ENCODE results near the gene ABCG1. TPM values are rescaled to one million over a fixed set of nuclear protein-coding genes. Genes with fewer than 3 reads are reported as not detected.

ABCG1 gene
- polyA plus RNA-seq, 2 of the 4 experiments (the other 2 are of a cell fraction): 2.3 to 5.1 TPM

DNA sequence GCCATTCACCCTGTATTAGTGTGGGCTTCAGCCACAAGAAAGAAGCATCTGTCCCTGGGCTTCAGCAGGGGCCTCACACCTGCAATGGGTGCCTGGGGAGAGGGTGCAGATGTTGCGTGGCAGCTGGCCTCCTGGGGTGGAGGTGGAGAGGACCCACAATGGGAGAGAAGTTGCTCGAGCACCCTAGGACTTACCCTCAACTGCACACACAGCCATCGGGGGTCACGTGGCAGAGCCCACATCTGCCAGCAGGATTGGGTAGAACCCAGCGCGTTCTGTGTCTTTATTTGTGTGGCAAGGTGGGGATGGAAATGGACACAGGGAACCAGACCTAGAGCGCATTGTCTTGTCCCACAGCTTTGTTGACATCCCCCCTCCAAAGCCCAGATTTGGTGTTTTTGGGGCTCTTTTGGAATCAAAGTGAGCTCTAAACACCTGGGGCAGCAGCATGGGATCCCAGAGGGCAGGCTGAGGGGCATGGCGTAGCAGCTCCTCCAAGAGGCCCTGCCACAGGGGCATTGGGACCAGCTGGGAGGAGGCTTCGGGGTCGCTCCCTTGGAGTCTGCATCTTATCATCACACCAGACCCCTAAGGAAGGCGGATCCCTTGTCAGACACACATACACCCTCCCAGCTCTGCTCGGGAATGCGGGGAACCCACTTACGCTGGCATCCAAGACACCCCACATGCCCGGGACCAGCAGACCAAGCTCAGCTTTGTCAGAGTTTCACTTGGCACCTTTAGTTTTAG, 5.1 kb downstream of the ABCG1 start:
- ChIA-PET CTCF (interaction anchor here (1.1 kb wide), 1 partner anchor 10 kb away, joined by 3 read pairs; no protein-coding TSS in a partner anchor), POLR2A (interaction anchor here (0.7 kb wide), 1 partner anchor 9 kb away, joined by 3 read pairs; no protein-coding TSS in a partner anchor)
- H3K9me3 ChIP-seq: no peaks in the 10 kb centered on the region
- H3K4me3 ChIP-seq: no peak overlapping the region
- H3K27ac ChIP-seq: no peak overlapping the region
- TF ChIP-seq, protein P1, sequence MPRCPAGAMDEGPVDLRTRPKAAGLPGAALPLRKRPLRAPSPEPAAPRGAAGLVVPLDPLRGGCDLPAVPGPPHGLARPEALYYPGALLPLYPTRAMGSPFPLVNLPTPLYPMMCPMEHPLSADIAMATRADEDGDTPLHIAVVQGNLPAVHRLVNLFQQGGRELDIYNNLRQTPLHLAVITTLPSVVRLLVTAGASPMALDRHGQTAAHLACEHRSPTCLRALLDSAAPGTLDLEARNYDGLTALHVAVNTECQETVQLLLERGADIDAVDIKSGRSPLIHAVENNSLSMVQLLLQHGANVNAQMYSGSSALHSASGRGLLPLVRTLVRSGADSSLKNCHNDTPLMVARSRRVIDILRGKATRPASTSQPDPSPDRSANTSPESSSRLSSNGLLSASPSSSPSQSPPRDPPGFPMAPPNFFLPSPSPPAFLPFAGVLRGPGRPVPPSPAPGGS (IDR thresholded peaks at IDR 0.05): no peak
- TF ChIP-seq KDM5A (IDR thresholded peaks at IDR 0.05) (no peak), NFE2L2 (conservative IDR thresholded peaks at IDR 0.05; ENCODE audit: low read length) (no peak), RFX5 (IDR thresholded peaks at IDR 0.05) (no peak), RARB (CRISPR knock-in tag; IDR thresholded peaks at IDR 0.05) (no peak), SREBF2 (IDR thresholded peaks at IDR 0.05) (no peak), TFCP2L1 (CRISPR knock-in tag; IDR thresholded peaks at IDR 0.05) (no peak), HDAC2 (IDR thresholded peaks at IDR 0.05) (no peak), EP300 (IDR thresholded peaks at IDR 0.05) (no peak), HOXA7 (CRISPR knock-in tag; IDR thresholded peaks at IDR 0.05) (no peak), PHF8 (IDR thresholded peaks at IDR 0.05; ENCODE audit: borderline replicate concordance, low read depth) (no peak), MYC (IDR thresholded peaks at IDR 0.05; ENCODE audit: borderline replicate concordance, low read length) (no peak), RCOR1 (IDR thresholded peaks at IDR 0.05; ENCODE audit: low read depth, low read length) (no peak)
- TF ChIP-seq, protein P2, sequence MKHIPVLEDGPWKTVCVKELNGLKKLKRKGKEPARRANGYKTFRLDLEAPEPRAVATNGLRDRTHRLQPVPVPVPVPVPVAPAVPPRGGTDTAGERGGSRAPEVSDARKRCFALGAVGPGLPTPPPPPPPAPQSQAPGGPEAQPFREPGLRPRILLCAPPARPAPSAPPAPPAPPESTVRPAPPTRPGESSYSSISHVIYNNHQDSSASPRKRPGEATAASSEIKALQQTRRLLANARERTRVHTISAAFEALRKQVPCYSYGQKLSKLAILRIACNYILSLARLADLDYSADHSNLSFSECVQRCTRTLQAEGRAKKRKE (CRISPR knock-in tag; IDR thresholded peaks at IDR 0.05; ENCODE audit: low read depth): no peak
- TF ChIP-seq, protein P3, sequence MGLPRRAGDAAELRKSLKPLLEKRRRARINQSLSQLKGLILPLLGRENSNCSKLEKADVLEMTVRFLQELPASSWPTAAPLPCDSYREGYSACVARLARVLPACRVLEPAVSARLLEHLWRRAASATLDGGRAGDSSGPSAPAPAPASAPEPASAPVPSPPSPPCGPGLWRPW (IDR thresholded peaks at IDR 0.05): no peak
- TF ChIP-seq, protein P4, sequence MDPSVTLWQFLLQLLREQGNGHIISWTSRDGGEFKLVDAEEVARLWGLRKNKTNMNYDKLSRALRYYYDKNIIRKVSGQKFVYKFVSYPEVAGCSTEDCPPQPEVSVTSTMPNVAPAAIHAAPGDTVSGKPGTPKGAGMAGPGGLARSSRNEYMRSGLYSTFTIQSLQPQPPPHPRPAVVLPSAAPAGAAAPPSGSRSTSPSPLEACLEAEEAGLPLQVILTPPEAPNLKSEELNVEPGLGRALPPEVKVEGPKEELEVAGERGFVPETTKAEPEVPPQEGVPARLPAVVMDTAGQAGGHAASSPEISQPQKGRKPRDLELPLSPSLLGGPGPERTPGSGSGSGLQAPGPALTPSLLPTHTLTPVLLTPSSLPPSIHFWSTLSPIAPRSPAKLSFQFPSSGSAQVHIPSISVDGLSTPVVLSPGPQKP (IDR thresholded peaks at IDR 0.05; ENCODE audit: low read depth, low read length): no peak
- H3K4me1 ChIP-seq: peaks cover 27% of the 10 kb centered on the region
- DNase-seq (ENCODE audit: low read depth in 1 of 2, low spot score in 1 of 2) (no peak), ATAC-seq (no peak), FAIRE-seq (no peak)
- no peak overlapping the region for H3K4me2 ChIP-seq
- 78% methylated on average over 14 of the region's 15 CpGs for WGBS (ENCODE audit: missing lambda C conversion rate)

DNA sequence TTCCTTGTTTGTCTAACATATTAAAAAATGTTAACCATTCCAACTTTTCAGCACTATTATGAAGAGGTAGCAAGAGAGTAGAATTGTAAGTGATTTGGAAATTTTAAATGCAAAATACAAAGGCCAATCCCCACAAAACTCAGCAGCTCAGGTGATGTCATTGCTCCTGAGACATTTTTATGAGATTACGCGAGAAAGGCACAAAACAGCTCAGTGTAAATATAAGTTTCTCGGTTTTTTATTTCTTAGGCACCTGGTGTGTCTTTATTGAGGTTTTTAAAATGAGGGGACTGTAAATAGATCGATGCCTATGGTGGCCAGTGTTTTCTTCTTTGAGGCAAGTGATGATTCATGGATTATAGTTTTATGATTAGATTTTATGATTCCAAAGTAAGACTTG, 6.1 kb downstream of the ABCG1 start:
- Histone ChIP-seq H3K4me2 (no peak overlapping the region), H3K27ac (no peak overlapping the region), H3K9me3 (no peaks in the 10 kb centered on the region), H3K4me3 (no peak overlapping the region), H3K4me1 (peaks cover 27% of the 10 kb centered on the region)
- CTCF ChIA-PET: interaction anchor here (1.0 kb wide), 1 partner anchor 25 kb away, joined by 3 read pairs; no protein-coding TSS in a partner anchor
- no peak for FAIRE-seq
- no peak for ATAC-seq
- no peak for TF ChIP-seq ZC3H11A (IDR thresholded peaks at IDR 0.05)
- WGBS (ENCODE audit: missing lambda C conversion rate): 53% methylated on average over 4 of the region's 4 CpGs
- DNase-seq (ENCODE audit: low read depth in 1 of 2, low spot score in 1 of 2): no peak
- POLR2A ChIA-PET: interaction anchor here (0.6 kb wide), 1 partner anchor 10 kb away, joined by 3 read pairs; no protein-coding TSS in a partner anchor

DNA sequence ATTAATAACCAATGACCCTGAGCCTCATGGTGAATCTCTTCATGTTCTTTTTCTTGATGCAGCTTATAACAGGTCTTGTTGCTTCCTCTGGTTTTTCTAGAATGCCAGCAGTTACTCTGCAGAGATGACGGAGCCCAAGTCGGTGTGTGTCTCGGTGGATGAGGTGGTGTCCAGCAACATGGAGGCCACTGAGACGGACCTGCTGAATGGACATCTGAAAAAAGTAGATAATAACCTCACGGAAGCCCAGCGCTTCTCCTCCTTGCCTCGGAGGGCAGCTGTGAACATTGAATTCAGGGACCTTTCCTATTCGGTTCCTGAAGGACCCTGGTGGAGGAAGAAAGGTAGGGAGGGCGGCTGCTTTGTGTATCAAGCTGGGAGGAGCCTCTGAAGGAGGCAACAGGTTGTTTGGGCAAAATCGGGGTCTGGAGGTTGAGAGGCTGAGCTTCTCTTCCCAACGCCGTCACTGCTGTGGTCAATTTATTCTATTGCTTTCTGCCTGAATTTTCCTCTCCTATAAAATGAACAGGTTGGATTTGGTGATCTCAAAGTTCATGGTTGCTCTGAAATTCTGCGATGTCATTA, 6.7 kb downstream of the ABCG1 start:
- CTCF ChIA-PET: interaction anchor here (1.0 to 1.1 kb wide), 3 partner anchors 10 to 80 kb away, joined by 3 read pairs; no protein-coding TSS in a partner anchor
- Histone ChIP-seq H3K4me1 (peaks cover 25% of the 10 kb centered on the region), H3K4me2 (no peak overlapping the region), H3K27ac (no peak overlapping the region), H3K4me3 (no peak overlapping the region), H3K9me3 (no peaks in the 10 kb centered on the region)
- DNase-seq (ENCODE audit: low read depth in 1 of 2, low spot score in 1 of 2) (no peak), FAIRE-seq (no peak), ATAC-seq (no peak)
- POLR2A ChIA-PET: interaction anchor here (1.6 kb wide), 1 partner anchor 9 kb away, joined by 4 read pairs; no protein-coding TSS in a partner anchor
- 81% methylated on average over 13 of the region's 13 CpGs for WGBS (ENCODE audit: missing lambda C conversion rate)
- TF ChIP-seq TP53 (CRISPR knock-in tag; IDR thresholded peaks at IDR 0.05) (no peak), RFX5 (IDR thresholded peaks at IDR 0.05) (no peak), MYC (IDR thresholded peaks at IDR 0.05; ENCODE audit: borderline replicate concordance, low read length) (no peak)
